Measurements from ENCODE around the gene EVPL.

- no peak for TF ChIP-seq CTCF (IDR thresholded peaks at IDR 0.05)
- no peak for TF ChIP-seq TCF7 (CRISPR knock-in tag; IDR thresholded peaks at IDR 0.05; ENCODE audit: low read depth)
- no peak for TF ChIP-seq NR2C2 (CRISPR knock-in tag; IDR thresholded peaks at IDR 0.05)
- TF ChIP-seq, protein P1, sequence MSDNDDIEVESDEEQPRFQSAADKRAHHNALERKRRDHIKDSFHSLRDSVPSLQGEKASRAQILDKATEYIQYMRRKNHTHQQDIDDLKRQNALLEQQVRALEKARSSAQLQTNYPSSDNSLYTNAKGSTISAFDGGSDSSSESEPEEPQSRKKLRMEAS (CRISPR knock-in tag; IDR thresholded peaks at IDR 0.05): no peak
- no peak for TF ChIP-seq IRF2 (CRISPR knock-in tag; IDR thresholded peaks at IDR 0.05; ENCODE audit: borderline replicate concordance, low read depth)
Measured at GRCh38 chr17:75980188-75981018, 46.7 kb downstream of the EVPL start.

Data from WTC11 (cell line).